Smooth muscle cell (in vitro differentiated cells): Measurements from ENCODE around the gene CELF2. TPM values are rescaled to one million over a fixed set of nuclear protein-coding genes. Genes with fewer than 3 reads are reported as not detected.
"Not testable (repeated sequence)": the region's sequence is repeated elsewhere in the genome, so short reads cannot be mapped to it uniquely, and the experiment has no call there.

Experiments
- DNase-seq: peaks from one replicate; lab custom pipeline; 2025; ENCODE audit not compliant: unreplicated experiment; lab: John Stamatoyannopoulos, UW
- H2AFZ ChIP-seq: fragments of 200-600 bp; sonication (generic); 2 replicates; pipeline ENCODE4 v1.6.0; 2016; ENCODE audit warnings: antibody characterized with exemption, low read depth, mild to moderate bottlenecking
- H3F3A ChIP-seq: fragments of 200-600 bp; sonication (generic); 2 replicates; pipeline ENCODE4 v1.6.0; 2017; ENCODE audit warnings: antibody characterized with exemption, low read depth
- H3K27ac ChIP-seq: fragments of 200-600 bp; sonication (generic); 2 replicates; pipeline ENCODE4 v1.5.1; 2016; ENCODE audit warnings: low read depth, mild to moderate bottlenecking
- H3K27me3 ChIP-seq: fragments of 200-600 bp; sonication (generic); 2 replicates; pipeline ENCODE4 v1.6.1; 2016; ENCODE audit warnings: low read depth, mild to moderate bottlenecking
- H3K36me3 ChIP-seq: fragments of 200-600 bp; sonication (generic); 2 replicates; pipeline ENCODE4 v1.5.1; 2016; ENCODE audit warnings: low read depth
- H3K4me1 ChIP-seq: fragments of 200-600 bp; sonication (generic); 2 replicates; pipeline ENCODE4 v1.5.1; 2016; ENCODE audit warnings: low read depth
- H3K4me2 ChIP-seq: fragments of 200-600 bp; sonication (generic); 2 replicates; pipeline ENCODE4 v1.6.0; 2016; ENCODE audit warnings: mild to moderate bottlenecking
- H3K4me3 ChIP-seq: fragments of 200-600 bp; sonication (generic); 2 replicates; pipeline ENCODE4 v1.5.1; 2016; ENCODE audit warnings: mild to moderate bottlenecking
- H3K79me2 ChIP-seq: fragments of 200-600 bp; sonication (generic); 2 replicates; pipeline ENCODE4 v1.6.0; 2016; ENCODE audit warnings: low read depth, mild to moderate bottlenecking
- H3K9ac ChIP-seq: fragments of 200-600 bp; sonication (generic); 2 replicates; pipeline ENCODE4 v1.6.0; 2016; ENCODE audit warnings: low read depth
- H3K9me3 ChIP-seq: fragments of 200-600 bp; sonication (generic); replicated peaks from 2 replicates; pipeline ENCODE4 v1.5.1; 2016; ENCODE audit warnings: low read depth
- H4K20me1 ChIP-seq: fragments of 200-600 bp; sonication (generic); 2 replicates; pipeline ENCODE4 v1.6.0; 2016; ENCODE audit warnings: low read depth
- CTCF ChIP-seq: fragments of 200-600 bp; sonication (generic); IDR thresholded peaks from 2 replicates; pipeline ENCODE4 v1.5.1; 2017; ENCODE audit warnings: borderline replicate concordance, mild to moderate bottlenecking, antibody characterized with exemption; ENCODE audit not compliant: insufficient read depth, poor library complexity, severe bottlenecking
- WGBS: methylation state at CpG from one replicate; pipeline ENCODE4 v1.1.7; 2016; ENCODE audit warnings: low lambda C conversion rate; 5-methylcytosine and 5-hydroxymethylcytosine counted together
- polyA plus RNA-seq: library from polyadenylated mRNA; unstranded; fragments of >200 nt; fragmentation: Nextera tagmentation; extraction: Ambion mirVana; gene quantifications from 2 replicates; pipeline ENCODE4 v1.2.1, GENCODE V29; 2016
- total RNA-seq: library from RNA; depleted of rRNA; stranded (reverse); fragments of >200 nt; gene quantifications from 2 replicates; pipeline ENCODE4 v1.2.3, GENCODE V29; 2014

Gene CELF2
- total and polyA plus RNA-seq, 2 experiments from 2014 or later, result 3.0 to 4.7 TPM

DNA sequence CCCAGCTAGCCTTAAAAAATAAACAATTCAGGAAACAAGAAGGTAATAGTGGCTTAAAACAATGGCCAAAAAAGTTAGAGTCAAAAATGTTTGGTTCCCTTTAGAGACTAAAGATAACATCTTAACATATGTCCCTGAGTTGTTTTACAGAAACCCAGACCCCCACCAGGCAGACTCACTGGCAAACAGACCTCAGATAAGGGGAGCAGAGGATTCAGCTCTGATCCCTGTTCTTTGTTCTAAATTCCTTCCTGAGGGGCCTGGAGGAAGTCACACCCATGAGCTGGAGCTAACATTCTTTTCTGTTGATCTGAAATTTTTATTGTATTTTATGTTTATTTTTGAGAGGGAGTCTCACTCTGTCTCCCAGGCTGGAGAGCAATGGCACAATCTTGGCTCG, 346.6 kb downstream of the CELF2 start:
- Histone ChIP-seq H3K79me2 (no peaks in the 10 kb centered on the region), H2AFZ (no peak overlapping the region), H3F3A (no peaks in the 10 kb centered on the region), H3K4me2 (no peak overlapping the region), H3K27ac (no peak overlapping the region), H4K20me1 (no peaks in the 10 kb centered on the region), H3K4me1 (no peaks in the 10 kb centered on the region), H3K4me3 (no peak overlapping the region), H3K9ac (no peak overlapping the region), H3K36me3 (no peaks in the 10 kb centered on the region), H3K27me3 (no peaks in the 10 kb centered on the region), H3K9me3 (no peaks in the 10 kb centered on the region)
- 94% methylated on average over 1 of the region's 1 CpG for WGBS
- TF ChIP-seq CTCF, result no peak
- DNase-seq, result no peak

DNA sequence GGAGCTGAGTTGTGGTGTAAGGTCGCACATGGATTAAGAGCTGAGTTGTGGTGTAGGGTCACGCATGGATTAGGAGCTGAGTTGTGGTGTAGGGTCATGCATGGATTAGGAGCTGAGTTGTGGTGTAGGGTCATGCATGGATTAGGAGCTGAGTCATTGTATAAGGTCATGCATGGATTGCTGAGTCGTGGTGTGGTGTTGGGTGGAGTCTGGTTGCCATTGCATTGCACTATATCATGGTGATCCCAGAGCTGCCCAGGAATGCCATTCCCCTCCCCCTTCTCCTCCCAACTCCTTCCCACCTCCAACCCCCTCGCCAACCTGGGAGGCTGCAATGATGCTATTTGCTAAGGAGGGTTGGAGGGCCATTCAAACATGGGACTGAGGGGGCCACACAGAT, 349.2 kb downstream of the CELF2 start:
- H3K4me2 ChIP-seq, H3K27ac ChIP-seq, H3K9me3 ChIP-seq, H3K9ac ChIP-seq, H3F3A ChIP-seq, DNase-seq, H3K79me2 ChIP-seq, H3K27me3 ChIP-seq, H3K4me1 ChIP-seq, H2AFZ ChIP-seq, H4K20me1 ChIP-seq, H3K36me3 ChIP-seq, H3K4me3 ChIP-seq: not testable (repeated sequence)
- 86% methylated on average over 4 of the region's 4 CpGs for WGBS

GRCh38 chr10:11367505-11367904, 349.8 kb downstream of the CELF2 start:
- Histone ChIP-seq H3K4me1 (no peaks in the 10 kb centered on the region), H3K4me2 (no peak overlapping the region), H3K27me3 (no peaks in the 10 kb centered on the region), H3K4me3 (no peak overlapping the region), H3K9ac (no peak overlapping the region), H3F3A (no peaks in the 10 kb centered on the region), H3K9me3 (no peaks in the 10 kb centered on the region), H3K79me2 (no peaks in the 10 kb centered on the region), H3K27ac (no peak overlapping the region), H4K20me1 (no peaks in the 10 kb centered on the region), H3K36me3 (no peaks in the 10 kb centered on the region), H2AFZ (no peak overlapping the region)
- TF ChIP-seq CTCF, result no peak
- 88% methylated on average over 8 of the region's 9 CpGs for WGBS
- DNase-seq, result no peak

DNA sequence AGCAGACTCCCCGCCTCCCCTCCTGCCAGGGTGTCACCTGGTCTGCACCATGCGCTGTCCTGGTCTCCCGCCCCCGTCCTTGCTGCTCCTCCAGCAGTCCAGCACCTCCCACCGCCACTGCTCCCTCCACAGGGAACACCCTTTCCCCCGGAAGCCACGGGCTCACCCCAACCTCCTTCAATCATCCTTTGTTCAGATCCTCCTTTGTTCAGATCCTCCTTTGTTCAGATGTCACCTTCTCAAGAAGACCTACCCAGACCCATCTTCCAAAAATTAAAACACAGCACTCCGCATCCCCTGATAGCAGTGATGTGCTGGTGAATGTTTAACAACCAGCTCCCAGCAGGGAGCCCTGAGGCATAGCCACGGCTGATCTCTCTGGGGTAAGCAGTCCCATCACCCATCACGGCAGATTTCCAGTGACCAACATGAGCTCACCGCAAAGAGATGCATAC, 356.1 kb downstream of the CELF2 start:
- no peak for DNase-seq
- Histone ChIP-seq H3K4me2 (no peak overlapping the region), H3K9ac (no peak overlapping the region), H2AFZ (no peak overlapping the region), H3K36me3 (no peaks in the 10 kb centered on the region), H3K79me2 (no peaks in the 10 kb centered on the region), H3K4me3 (no peak overlapping the region), H3K27ac (no peak overlapping the region), H3K9me3 (no peaks in the 10 kb centered on the region), H4K20me1 (no peaks in the 10 kb centered on the region), H3K4me1 (no peaks in the 10 kb centered on the region), H3F3A (no peaks in the 10 kb centered on the region), H3K27me3 (no peaks in the 10 kb centered on the region)
- WGBS, result 87% methylated on average over 11 of the region's 11 CpGs
- no peak for TF ChIP-seq CTCF
